Right lung (tissue), 5 donors: ENCODE results near the gene DDX39A. TPM values are rescaled to one million over a fixed set of nuclear protein-coding genes. Genes with fewer than 3 reads are reported as not detected.
A peak's percentile ranks its signal among the peaks of the same experiment; 100 is the strongest.
"Not testable (repeated sequence)": the region's sequence is repeated elsewhere in the genome, so short reads cannot be mapped to it uniquely, and the experiment has no call there.

Experiments used
- DNase-seq, 2 donors: peaks; one replicate each; pipeline ENCODE4 v3.0.0-alpha.2; 2013
- polyA plus RNA-seq, 5 donors: library from polyadenylated mRNA; unstranded; fragments of 120-200 nt; gene quantifications; one replicate each; pipeline versions ENCODE4 v1.2.1 to v1.2.3, GENCODE V29; 2013; ENCODE audit warnings: inconsistent platforms in 1 of 5, low replicate concordance in 1 of 5; ENCODE audit not compliant: insufficient read length in 5 of 5, insufficient read depth in 1 of 5

DDX39A gene
- polyA plus RNA-seq, 5 donors: 39.2 to 62.2 (median 52.1) TPM

DNA sequence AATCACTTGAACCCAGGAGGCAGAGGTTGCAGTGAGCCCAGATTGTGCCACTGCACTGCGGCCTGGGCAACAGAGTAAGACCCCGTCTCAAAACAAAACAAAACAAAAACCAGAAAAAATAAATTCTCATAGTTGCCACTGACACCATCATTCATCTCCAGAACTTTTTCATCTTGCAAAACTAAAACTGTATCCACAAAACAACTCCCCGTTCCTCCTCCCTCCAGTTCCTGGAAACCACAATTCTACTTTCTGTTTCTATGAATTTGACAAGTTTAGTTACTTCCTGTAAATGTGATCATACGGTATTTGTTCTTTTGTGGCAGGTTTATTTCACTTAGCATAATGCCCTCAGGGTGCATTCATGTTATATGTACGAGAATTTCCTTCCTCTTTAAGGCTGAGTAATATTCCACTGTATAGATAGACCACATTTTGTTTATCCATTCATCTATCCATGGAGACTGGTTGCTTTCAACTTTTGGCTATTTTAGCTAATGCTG is 51.1 kb downstream of the DDX39A start:
- DNase-seq: no peak

DNA sequence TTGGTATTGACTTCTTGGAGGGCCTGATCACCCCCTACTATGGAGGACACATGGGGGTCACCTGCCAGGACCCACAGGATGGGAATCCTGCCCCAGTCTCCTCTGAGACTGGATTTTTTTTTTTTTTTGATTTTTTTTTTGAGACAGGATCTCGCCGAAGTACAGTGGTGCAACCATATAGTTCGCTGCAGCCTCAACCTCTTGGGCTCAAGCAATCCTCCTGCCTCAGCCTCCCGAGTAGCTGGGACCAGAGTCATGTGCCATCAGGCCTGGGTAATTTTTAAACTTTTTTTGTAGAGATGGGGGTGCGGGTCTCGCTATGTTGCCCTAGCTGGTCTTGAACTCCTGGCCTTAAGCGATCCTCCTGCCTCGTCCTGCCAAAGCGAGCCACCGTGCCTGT is 52.1 kb downstream of the DDX39A start:
- DNase-seq: no peak

DNA sequence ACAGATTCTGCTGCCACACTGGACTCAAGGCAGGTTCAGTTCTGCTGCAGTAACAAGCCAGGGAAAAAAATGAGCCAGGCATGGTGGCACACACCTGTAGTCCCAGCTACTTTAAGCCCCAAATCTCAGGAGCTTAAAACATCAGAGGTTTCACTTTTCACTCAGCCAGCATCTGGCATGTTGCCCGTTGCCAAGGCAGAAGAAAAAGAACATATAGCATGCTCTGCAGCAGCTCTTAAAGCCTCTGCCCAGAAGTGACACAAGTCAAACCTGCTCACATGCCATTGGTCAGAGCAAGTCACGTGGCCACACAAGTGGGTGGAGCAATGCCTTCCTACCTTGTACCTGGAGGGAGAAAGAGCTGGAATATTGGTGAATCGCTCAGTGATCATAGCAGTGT is 52.6 kb downstream of the DDX39A start:
- DNase-seq: peak; percentile 76 to 80

DNA sequence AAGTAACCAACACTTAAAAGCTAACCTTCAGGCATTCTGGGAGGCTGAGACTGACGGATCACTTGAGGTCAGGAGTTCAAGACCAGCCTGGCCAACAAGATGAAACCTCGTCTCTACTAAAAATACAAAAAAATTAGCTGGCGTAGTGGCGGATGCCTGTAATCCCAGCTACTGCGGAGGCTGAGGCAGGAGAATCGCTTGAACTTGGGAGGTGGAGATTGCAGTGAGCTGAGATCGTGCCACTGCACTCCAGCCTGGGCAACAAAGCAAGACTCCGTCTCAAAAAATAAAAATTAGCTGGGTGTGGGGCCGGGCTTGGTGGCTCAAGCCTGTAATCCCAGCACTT is 55.1 kb downstream of the DDX39A start:
- DNase-seq: not testable (repeated sequence)

DNA sequence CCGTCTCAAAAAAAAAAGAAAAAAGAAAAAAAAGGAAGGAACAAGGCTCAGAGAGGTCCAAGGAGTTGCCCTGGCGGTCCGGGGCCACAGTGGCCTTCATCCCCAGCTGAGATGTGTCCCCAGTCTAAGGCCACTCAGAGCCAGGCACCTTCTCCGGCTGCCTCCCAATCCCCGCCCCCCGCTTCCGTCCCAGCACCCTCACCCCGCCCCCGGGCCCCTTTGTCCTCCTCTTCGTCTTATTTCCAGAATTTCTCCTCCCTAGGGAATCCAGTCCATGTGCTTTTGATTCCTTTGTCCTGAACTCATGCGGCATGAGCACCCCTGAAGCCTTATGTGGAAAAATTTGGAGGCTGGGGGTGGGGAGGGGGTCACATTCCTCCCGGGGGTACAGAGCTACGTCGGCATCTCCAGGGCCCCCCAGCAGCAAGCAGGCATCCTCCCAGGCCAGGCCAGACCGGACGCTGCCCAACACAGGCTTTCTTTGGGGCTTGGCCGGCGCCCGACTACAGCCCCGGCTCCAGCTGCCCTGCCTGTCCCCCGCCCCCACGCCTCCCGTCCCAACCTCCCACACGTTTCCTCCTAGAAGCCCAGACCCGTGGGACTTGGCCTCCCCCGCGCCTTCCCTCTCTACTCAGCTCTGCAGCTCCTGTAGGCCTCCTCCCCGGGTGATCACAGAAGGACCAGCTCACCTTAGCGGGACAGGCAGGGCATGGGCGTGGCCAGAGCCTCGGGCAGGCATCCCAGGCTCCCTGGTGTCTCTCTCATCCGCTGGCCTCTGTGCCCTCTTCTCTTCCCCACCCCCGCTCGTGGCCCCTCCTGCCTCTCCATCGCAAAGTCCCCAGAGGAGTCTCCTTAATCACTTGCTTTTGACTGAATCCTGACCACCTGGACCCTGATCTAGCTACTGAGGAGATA is 55.7 kb downstream of the DDX39A start:
- peak; percentile 48 to 61 for DNase-seq

DNA sequence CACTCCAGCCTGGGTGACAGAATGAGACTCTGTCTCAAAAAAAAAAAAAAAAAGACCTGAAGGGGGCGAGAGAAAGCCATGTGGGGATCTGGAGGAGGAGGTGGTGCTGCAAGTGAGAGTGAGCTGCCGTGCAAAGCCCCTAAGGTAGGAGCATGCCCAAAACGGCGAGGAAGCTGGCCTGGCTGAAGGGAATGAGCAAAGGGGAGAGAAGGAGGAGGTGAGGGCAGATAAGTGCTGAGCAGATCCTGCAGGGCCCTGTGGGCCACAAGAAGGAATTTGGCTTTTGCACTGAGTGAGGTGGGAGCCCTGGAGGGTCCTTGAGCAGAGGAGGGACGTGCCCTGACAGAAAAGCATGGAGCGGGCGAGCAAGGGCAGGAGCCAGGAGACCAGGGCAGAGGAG is 57.3 kb downstream of the DDX39A start:
- no peak for DNase-seq

Other genes with a start within 250 kb of the DDX39A start
- gene ADGRL1, start 213.2 kb downstream of the DDX39A start, polyA plus RNA-seq: 10 to 100 TPM; 26.0 to 44.9 (median 32.7) TPM
- gene ADGRE5, start 37.9 kb downstream of the DDX39A start, polyA plus RNA-seq: 10 to 100 TPM; 17.6 to 36.2 (median 21.6) TPM
- 100 to 1,000 TPM in 2 of 5 donors, 10 to 100 TPM in 3; 63.9 to 119 (median 83.2) TPM for gene PKN1, start 14.0 kb upstream of the DDX39A start, polyA plus RNA-seq
- 10 to 100 TPM in 1 of 5 donors, 1 to 10 TPM in 4; 4.0 to 17.8 (median 5.6) TPM for gene PTGER1, start 56.0 kb upstream of the DDX39A start, polyA plus RNA-seq
- gene GIPC1, start 76.8 kb upstream of the DDX39A start, polyA plus RNA-seq: 10 to 100 TPM; 44.4 to 90.0 (median 59.5) TPM
- gene DNAJB1, start 99.1 kb upstream of the DDX39A start, polyA plus RNA-seq: 100 to 1,000 TPM in 1 of 5 donors, 10 to 100 TPM in 4; 71.3 to 112 (median 83.8) TPM
- gene TECR, start 110.3 kb upstream of the DDX39A start, polyA plus RNA-seq: 100 to 1,000 TPM in 1 of 5 donors, 10 to 100 TPM in 4; 61.8 to 119 (median 84.8) TPM
- gene NDUFB7, start 152.7 kb upstream of the DDX39A start, polyA plus RNA-seq: 100 to 1,000 TPM in 1 of 5 donors, 10 to 100 TPM in 4; 69.6 to 137 (median 76.0) TPM
- under 1 TPM; 0.14 to 0.28 (median 0.19) TPM for gene CLEC17A, start 163.7 kb upstream of the DDX39A start, polyA plus RNA-seq